H1 (cell line): ENCODE data around the gene LRRC4C.

Experiments used
- CBX5 ChIP-seq: fragments of 300-800, 300-1000 bp; sonication (generic); IDR thresholded peaks from 2 replicates; pipeline ENCODE4 v1.7.1; 2016; ENCODE audit warnings: antibody characterized with exemption, low read length, low read depth
- E2F6 ChIP-seq: IDR thresholded peaks from 2 replicates; pipeline ENCODE4 v1.6.1; 2012; ENCODE audit warnings: inconsistent platforms
- EP300 ChIP-seq, 2 experiments: IDR thresholded peaks; 1 replicate in 1 of 2; 2 replicates in 1 of 2; pipeline ENCODE4 v1.6.1; 2011 to 2012; ENCODE audit warnings: low read depth in 2 of 2, low read length in 2 of 2, mild to moderate bottlenecking in 2 of 2, borderline replicate concordance in 1 of 2, inconsistent platforms in 1 of 2, moderate library complexity in 1 of 2
- HDAC2 ChIP-seq, 2 experiments: fragments of 300-600 bp in 1 of 2; sonication (generic) in 1 of 2; IDR thresholded peaks; 2 replicates each; pipeline ENCODE4 v1.6.1; 2011 to 2012; ENCODE audit warnings: low read depth in 2 of 2, low read length in 2 of 2, mild to moderate bottlenecking in 2 of 2, moderate library complexity in 2 of 2, borderline replicate concordance in 1 of 2, inconsistent platforms in 1 of 2
- KDM1A ChIP-seq: fragments of 200-600, 300-600 bp; sonication (generic); IDR thresholded peaks from 2 replicates; pipeline ENCODE4 v1.7.1; 2016; ENCODE audit warnings: mild to moderate bottlenecking, low read length, borderline replicate concordance
- KDM5A ChIP-seq: fragments of 200-600 bp; IDR thresholded peaks from 2 replicates; pipeline ENCODE4 v1.7.1; 2012; ENCODE audit warnings: mild to moderate bottlenecking, low read length, inconsistent platforms, mixed read lengths
- NANOG ChIP-seq: IDR thresholded peaks from 2 replicates; pipeline ENCODE4 v1.6.1; 2011; ENCODE audit warnings: low read length, low read depth, mild to moderate bottlenecking, inconsistent platforms; ENCODE audit not compliant: insufficient read depth, poor library complexity, severe bottlenecking
- USF2 ChIP-seq: IDR thresholded peaks from 2 replicates; pipeline ENCODE4 v1.6.1; 2011; ENCODE audit warnings: low read length, improper control_type of control experiment
- ZNF274 ChIP-seq: IDR thresholded peaks from 2 replicates; pipeline ENCODE4 v1.7.0; 2012; ENCODE audit warnings: low read length, borderline replicate concordance; ENCODE audit errors: extremely low read depth
- TF ChIP-seq, protein P1 (sequence below), 3 experiments: IDR thresholded peaks; 1 replicate in 2 of 3; 2 replicates in 1 of 3; pipeline versions ENCODE4 v1.5.1 to v1.6.1; 2011; ENCODE audit warnings: low read length in 3 of 3, mild to moderate bottlenecking in 3 of 3, inconsistent platforms in 2 of 3, low read depth in 1 of 3, moderate library complexity in 1 of 3; ENCODE audit not compliant: insufficient read depth in 1 of 3; ENCODE audit errors: control extremely low read depth in 1 of 3
- TF ChIP-seq, protein P2 (sequence below): IDR thresholded peaks from 2 replicates; pipeline ENCODE4 v1.6.1; 2011; ENCODE audit warnings: low read depth, mild to moderate bottlenecking, low read length; ENCODE audit not compliant: insufficient read depth
- TF ChIP-seq, protein P3 (sequence below): IDR thresholded peaks from 2 replicates; pipeline ENCODE4 v1.6.1; 2012; ENCODE audit warnings: inconsistent platforms

GRCh38 chr11:41113160-41113559 is 346.3 kb downstream of the LRRC4C start:
- TF ChIP-seq E2F6, result no peak
- TF ChIP-seq, protein P1, sequence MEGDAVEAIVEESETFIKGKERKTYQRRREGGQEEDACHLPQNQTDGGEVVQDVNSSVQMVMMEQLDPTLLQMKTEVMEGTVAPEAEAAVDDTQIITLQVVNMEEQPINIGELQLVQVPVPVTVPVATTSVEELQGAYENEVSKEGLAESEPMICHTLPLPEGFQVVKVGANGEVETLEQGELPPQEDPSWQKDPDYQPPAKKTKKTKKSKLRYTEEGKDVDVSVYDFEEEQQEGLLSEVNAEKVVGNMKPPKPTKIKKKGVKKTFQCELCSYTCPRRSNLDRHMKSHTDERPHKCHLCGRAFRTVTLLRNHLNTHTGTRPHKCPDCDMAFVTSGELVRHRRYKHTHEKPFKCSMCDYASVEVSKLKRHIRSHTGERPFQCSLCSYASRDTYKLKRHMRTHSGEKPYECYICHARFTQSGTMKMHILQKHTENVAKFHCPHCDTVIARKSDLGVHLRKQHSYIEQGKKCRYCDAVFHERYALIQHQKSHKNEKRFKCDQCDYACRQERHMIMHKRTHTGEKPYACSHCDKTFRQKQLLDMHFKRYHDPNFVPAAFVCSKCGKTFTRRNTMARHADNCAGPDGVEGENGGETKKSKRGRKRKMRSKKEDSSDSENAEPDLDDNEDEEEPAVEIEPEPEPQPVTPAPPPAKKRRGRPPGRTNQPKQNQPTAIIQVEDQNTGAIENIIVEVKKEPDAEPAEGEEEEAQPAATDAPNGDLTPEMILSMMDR (IDR thresholded peaks at IDR 0.05; ENCODE audit: control extremely low read depth in 1 of 3, insufficient read depth in 1 of 3, low read depth in 1 of 3, low read length in 3 of 3), result no peak
- TF ChIP-seq CBX5, result no peak
- TF ChIP-seq HDAC2 (IDR thresholded peaks at IDR 0.05; ENCODE audit: borderline replicate concordance in 1 of 2, low read depth in 2 of 2, low read length in 2 of 2), result no peak
- no peak for TF ChIP-seq USF2
- TF ChIP-seq NANOG, result no peak
- no peak for TF ChIP-seq KDM5A
- TF ChIP-seq KDM1A, result no peak
- TF ChIP-seq, protein P2, sequence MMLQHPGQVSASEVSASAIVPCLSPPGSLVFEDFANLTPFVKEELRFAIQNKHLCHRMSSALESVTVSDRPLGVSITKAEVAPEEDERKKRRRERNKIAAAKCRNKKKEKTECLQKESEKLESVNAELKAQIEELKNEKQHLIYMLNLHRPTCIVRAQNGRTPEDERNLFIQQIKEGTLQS, result no peak
- no peak for TF ChIP-seq ZNF274
- TF ChIP-seq, protein P3, sequence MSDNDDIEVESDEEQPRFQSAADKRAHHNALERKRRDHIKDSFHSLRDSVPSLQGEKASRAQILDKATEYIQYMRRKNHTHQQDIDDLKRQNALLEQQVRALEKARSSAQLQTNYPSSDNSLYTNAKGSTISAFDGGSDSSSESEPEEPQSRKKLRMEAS, result no peak
- no peak for TF ChIP-seq EP300 (IDR thresholded peaks at IDR 0.05; ENCODE audit: borderline replicate concordance in 1 of 2, low read depth in 2 of 2, low read length in 2 of 2)
